GM18508 (cell line): ENCODE measurements around the gene RGL2.

Experiments
- ATAC-seq: cut with Tn5 transposase; IDR thresholded peaks from one replicate; pipeline ENCODE4 v1.9.1; 2021; ENCODE audit warnings: moderate number of reproducible peaks; ENCODE audit not compliant: insufficient read depth, unreplicated experiment

The RGL2 gene

DNA sequence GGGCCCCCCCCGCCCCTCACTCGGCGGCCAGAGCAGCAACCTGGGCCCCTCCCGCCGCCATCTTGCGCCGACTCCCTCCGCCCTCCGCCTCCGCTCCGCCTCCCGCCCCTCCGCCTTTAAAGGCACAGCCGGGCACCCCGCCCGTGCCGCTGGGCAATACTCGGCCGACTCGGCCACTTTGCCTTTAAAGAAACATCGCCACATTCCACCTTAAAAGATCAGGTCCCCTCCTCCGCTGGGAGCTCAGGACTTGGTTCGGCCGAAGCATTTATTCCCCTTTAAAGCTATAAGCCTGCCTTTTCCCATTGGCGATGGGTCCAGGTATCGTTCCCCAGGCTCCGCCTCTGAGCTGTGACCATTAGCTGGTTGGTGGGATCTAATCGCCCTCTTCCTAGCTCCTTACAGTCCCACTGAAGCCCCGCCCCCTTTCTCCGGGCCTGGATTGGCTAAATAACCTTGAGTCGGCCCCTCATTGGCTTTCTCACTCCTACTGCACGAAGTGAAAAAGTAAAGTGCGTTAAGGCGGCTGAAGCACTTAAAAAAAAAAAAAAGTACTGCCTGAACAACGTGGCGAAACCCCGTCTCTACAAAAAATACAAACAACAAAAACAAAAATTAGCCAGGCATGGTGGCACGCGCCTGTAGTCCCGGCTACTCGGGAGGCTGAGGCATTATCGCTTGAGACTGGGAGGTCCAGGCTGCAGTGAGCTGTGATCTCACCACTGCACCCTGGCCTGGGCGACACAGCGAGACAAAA is 19.1 kb upstream of the RGL2 start, which contains the start of gene ZBTB22:
TSS of gene ZBTB22 (minus strand) at position 76 of the 757 bp plus-strand sequence. CDS start 828 bp downstream, outside the sequence.
- peak; percentile 38 for ATAC-seq

GRCh38 chr6:33317419-33317668 is 18.6 kb upstream of the RGL2 start:
- ATAC-seq = no peak

DNA sequence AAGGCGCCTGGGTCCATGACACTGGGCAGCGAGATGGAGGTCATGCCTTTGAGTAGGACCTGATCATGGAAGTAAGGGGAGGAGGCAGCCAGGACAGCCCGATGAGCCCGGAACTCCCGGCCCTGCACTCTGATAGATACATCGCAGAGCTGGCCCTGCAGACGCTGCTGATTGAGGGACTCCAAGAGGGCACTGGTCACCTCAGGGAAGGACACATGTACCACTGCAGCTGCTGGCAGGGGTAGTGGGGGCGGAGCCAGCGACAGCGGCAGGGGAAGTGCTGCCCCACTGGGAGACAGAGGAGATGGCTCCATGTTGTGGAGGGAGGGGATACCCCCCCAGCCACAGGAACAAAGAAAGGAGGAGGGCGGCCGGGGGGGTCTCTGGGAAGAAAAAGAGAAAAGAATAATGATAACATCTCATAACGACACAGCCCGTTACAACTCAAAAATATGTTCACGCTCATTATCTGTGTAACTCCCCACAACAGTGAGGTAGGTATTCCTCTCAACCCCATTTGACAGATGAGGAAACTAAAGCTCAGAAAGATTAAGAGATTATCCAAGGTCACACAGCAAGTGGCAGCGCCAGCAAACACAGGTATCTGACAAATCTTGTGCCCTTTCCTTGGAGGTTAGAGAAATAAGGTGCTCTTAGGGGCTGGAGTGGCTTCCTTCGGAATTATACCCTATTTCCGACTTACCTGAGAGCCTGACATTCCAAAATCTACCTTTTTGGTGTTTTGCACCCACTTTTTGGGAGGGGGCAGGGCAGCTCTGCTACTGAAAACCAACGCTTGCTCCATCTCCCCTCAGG is 18.1 kb upstream of the RGL2 start:
- ATAC-seq = no peak

DNA sequence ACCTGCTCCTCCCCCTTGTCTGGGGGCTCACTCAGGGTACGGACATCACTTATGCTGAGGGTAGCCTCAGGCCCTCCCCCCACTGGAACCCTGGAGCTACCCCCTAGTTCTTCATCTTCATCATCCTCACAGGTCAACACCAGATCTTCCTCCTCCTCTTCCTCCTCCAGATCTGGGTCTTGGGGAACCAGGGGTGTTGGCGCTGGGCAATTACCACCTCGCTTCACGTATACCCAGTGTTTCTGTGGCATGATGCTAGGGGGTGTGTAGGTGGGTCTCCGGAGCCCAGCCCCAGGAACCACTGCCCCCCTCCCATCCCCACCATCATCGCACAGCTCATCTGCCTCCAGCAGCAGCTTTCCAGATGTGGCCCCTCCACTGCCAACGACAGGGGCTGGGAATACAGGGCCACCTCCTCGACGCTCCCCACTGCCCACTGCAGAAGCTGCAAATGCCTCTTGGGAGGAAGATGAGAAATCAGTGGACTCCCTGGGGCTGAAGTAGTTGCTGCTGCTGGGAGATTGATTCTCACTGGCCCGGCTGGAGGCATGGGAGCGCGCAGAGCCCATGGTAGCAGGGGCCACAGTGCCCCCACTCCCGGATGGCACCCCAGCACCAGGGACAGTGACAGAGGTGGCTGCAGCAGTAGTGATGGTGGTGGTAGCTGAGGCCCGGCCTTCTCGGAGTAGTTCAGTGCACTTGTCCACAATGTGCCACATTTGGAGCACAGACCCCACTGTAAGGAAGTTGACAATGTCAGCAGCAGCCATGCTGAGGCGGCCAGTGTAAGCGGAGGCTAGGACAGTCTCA is 17.3 kb upstream of the RGL2 start:
- no peak for ATAC-seq

DNA sequence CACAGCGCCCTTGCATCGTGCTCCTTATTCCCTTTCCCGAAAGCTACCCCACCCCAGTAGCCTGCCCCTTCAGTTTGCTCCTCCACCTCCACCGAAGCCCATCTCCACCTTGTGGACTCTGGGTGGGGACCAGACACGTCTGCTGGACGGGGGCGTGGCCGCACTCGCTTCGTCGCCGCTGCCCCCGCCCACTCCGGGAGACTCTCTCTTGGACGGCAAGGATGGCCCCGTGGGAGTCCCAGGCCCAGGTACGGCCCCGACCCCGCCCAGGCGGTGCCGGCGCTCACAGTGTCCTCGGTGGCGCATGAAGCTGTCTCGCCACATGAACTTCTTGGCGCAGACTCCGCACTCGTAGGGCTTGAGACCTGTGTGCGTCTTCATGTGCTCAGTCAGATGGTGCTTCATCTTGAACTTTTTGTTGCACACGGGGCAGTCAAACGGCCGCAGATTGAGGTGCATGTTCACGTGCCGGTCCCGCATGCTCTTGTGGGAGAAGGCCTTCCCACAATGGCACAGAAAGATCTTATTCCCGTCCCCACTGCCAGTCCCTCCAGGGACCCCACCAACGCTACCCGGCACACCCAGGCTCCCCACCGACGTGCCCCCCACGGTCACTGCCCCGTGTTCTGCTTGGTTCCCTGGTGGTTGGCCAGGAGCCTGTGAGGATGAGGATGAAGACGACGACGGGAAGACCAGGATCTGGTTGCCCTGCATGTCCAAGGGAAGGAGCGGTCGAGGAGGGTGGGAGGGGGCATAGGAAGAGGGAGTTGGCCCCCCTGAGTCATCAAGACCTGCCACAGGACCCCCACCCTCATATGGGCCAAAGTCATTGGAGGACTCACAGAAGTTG is 16.4 kb upstream of the RGL2 start:
- no peak for ATAC-seq

- ATAC-seq = no peak
Observed at GRCh38 chr6:33314515-33314942, 15.8 kb upstream of the RGL2 start.

DNA sequence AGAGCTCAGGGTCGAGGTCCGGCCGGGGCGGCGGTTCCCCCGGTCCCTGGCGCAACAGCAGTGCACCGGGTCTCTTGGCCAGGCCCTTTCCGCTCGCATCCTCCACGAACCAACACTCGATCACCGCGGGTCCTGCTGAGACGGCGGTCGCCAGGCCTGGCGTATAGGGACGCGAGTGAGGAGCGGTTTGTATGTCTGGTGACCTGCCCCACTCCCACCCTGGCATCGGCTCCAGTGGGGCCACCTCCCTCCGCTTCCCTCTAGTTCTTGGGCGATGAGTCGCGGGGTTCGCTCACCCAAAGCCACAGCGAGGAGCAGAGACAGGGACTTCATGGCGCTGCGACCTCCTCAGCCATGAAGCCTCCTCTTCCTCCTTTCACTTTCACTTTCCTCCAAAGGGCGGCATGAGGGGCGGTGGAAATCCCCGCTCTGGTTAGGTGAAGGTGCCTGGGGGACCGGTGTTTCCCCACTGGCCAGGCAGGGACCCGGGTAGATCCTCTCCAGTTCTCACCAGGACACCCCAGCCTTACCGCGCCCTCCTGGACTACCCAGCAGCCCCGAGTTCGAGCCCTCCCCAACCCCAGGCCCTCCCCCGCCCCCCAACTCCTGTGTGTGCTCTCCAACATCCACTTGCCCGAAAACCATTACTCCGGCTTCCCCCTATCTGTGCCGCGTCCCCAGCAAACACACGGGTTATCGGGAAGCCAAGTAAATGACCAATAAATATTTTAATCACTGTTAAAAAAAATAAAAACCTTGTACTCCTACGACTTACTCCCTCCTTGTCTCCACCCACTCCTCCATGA is 15.2 kb upstream of the RGL2 start, which contains the start of gene TAPBP:
TSS of gene TAPBP (minus strand) at position 370 of the 806 bp plus-strand sequence. CDS start at position 333, 37 bp downstream.
- no peak for ATAC-seq

DNA sequence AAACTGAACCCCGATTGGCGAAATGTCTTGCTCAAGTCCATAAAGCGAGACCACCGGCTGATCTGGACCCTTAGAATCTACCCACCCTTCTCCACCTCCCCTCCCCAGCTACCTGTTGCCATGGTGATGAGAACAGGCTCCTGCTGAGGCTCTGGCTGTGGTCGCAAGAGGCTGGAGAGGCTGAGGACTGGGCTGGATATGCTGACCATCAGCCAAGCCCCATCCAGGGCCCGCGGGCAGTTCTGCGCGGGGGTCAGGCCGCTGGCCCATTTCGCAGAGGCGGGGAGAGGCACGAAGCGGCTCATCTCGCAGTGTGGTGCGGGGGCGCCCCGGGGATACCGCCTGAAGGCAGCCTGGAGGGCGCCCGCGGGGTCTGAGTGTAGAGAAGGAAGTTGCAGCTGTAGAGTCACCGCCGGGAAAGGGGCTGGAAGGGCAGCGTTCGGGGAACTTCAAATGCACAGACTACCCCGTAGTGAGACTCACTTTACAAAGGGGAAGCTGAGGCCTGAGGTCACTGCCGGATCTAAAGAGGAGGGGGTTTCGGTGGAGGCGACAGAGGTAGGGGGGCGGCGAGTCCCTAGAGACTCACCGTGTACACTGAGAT is 14.5 kb upstream of the RGL2 start:
- ATAC-seq = no peak

DNA sequence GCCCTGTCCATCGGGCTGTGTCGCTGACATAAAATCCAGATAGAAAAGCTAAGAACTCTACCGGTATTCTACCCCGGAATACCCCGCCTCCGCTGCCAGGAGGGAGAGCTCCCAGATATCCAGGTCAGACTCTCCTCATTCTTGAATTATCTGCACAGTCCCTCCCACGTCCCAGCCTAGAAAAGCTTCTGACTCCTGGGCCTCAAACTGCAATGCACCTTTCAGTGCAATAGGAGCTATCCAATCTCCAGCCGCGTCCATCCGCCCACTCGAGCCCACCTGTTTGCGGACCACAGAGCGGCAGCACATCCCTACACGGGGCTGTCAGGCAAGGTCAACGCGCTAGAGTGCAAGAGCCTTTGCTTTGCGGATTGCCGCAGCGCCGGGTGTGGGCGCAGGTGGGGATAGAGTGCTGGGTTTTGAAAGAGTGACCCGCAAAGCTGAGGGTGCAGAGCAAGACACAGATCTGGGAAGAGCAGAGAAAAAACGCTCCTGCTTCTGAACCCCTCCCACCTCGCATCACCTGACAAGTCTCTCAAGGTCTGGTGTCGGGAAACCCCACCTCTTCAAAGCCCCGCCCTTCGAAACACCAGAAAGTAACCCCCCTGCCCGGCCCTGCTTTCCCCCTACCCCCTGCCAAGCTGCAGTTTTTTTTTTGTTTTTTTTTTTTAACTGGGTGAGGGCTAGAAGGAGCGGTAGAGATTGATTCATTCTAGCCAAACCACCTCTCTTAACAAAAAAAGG is 13.8 kb upstream of the RGL2 start:
- ATAC-seq = no peak

DNA sequence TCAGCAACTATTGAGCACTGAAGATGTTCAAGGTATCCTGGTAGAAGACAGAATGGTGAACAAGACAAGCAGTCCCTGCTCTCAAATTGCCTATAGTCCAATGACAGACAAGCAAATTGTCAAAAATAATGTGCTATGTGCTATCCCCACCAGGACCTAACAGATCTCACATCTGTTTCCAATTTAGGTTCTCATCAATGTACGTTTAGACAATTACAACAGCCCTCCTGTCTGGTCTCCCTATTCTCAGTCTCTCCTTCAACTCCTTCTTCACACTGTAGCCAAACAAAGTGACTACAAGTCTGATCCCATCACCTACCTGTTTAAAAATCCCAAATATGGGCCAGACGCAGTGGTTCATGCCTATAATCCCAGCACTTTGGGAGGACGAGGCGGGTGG is 7.6 kb upstream of the RGL2 start:
- no peak for ATAC-seq

DNA sequence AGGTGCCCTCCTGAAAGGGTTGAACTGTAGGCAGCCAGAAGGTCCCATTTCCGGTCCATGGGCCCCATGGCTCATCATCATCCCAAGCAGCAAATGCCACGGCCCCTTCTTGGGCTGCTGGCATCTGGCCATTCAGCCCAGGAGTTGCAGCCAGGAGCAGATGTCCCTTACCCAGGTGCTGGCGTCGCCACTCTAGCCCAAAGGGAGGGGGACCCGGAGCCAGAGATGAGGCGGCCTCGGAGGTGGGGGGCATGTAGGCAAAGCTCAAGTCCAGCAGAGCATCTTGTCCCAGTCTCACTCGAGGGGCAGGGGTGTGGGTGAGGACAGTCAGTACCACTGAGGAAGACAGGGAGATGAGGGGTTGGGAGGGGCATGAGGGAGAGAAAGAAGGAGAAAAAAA is 6.3 kb upstream of the RGL2 start:
- ATAC-seq = no peak

DNA sequence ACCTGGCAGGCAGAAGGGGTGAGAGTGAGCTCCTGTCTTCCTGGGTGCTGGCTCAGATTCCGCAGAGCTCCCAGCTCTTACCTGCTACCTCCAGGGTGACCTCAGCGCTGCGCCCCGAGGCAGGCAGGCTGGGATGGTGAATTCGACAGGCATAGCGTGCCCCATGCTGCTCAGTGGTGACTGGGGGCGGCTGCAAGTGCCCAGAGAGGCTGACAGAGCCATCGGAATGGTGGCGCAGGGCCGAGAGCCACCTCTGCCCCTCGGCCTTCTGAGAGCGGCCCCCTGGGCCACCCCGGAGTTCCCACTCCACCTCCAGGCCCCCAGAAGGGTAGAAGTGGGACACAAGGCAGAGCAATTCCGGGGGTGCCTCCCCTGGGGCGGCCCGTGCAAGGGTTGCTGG is 5.5 kb upstream of the RGL2 start:
- ATAC-seq = no peak

DNA sequence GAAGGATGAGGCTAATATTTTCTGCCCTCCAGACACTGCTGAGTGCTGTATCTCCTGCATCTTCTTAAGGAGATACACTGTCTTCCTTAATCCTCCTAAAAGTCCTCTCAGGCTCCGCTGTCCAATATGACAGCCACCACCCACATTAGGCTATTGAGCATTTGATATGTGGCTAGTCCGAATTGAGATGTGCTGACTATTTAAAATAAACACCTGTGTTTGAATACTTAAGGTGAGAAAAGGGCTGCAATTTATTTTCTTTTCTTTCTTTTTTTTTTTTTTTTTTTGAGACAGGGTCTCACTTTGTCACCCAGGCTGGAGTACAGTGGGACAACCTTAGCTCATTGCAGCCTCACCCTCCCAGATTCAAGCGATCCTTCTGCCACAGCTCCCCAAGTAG is 3.1 kb upstream of the RGL2 start:
- no peak for ATAC-seq

DNA sequence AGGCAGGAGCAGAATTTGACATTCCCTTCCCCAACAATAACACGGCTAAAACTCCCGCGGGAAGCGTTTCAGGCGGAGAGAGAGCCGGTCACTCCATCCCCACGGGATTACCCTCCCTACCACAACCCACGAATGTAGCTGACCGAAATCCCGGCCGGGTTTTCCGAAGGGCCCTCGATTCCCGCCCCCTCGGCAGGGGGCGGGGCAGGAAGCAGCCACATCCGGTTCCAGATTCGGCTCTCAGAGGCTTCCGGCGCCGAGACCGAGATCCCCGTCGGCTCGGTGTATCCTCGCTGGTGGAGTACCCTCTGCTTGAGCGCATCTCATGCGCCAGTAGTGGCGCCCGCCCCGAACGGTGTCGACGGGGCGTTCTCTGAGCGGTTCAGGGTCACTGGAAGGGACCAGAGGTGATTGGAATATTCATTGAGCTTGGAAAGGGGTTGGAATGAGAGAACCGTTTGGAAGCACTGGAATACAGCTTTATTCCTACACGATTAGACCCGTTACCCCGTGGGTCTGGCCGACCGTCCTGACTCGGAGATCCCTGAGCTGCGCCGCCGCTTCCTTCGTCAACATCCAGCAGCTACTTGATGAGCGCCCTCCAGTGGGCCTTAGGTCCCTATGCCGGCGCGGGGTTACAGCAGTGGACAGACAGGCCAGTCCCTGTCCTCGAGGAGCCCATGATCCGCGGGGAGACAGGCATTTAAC is 649 bp upstream of the RGL2 start:
- no peak for ATAC-seq

GRCh38 chr6:33297956-33298772 is 578 bp downstream of the RGL2 start:
- ATAC-seq = no peak

DNA sequence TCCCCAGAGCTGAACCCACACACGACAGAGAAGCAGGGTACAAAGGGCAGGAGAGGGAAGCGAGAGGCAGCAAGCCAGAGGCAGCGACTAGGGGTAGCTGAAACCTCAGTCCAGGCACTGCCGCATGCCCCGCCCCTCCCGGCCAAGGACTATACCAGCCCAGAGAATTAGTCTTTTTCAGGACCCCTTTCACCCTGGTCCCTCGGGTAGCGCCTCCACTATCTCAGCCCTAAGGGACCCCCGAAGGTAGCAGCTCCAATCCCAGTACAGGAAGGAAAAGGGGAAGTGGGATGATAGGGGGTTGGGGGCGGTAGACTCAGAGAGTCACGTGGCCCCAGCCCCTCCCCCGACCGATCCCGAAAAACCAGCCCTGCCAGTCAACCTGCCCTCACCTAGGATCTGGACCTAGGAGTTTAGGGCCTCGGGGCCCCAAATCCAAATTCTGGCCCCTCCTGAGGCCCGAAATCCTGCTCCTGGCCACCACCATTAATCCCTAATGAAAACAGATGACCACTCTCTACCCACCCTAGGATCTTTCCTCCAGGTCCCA is 1.3 kb downstream of the RGL2 start:
- no peak for ATAC-seq
